GM19023 (cell line): ENCODE results near the gene TNMD.

Experiments
- ATAC-seq: cut with Tn5 transposase; IDR thresholded peaks from one replicate; pipeline ENCODE4 v1.9.1; 2021; ENCODE audit warnings: mild to moderate bottlenecking, moderate library complexity; ENCODE audit not compliant: unreplicated experiment

Gene TNMD

DNA sequence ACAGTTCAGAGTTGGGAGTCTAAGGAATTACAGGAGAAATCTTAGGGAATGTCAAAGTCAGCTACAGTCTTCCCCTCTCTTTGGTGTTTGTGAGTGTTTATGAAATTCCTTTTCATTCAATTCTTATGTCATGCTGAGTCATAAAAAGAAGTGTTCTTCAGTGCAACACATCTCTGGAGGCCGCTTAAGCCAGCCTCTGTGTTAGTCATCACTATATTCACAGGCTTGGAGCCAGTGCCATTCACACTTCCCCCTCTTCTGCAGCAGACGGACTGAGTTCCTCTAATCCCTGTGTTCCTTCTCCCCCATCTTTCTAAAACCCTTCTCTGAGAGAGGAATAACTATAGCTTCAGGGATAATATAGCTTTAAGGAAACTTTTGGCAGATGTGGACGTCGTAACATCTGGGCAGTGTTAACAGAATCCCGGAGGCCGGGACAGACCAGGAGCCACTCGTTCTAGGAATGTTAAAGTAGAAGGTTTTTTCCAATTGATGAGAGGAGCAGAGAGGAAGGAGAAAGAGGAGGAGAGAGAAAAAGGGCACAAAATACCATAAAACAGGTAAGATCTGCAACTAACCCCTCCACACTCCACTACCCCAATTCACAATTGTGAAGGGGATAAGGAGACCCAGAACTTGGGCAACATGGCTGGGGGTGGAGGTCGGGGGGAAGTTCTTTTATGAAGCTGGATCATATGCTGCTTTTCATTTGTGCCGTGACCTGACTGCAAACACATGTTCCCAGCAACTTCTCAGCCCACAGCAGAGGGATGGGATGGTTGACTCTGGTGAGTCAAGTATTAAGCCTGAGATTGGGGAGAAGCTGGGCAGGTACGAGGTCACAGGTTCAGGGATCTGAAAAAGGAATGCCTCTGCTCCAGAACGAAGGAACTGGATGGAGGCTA lies 59.5 kb downstream of the TNMD start, which contains the start of gene SRPX2:
TSS of gene SRPX2 (plus strand) at position 244 of the 905 bp plus-strand sequence. CDS start 2,124 bp downstream, outside the sequence.
- no peak for ATAC-seq

DNA sequence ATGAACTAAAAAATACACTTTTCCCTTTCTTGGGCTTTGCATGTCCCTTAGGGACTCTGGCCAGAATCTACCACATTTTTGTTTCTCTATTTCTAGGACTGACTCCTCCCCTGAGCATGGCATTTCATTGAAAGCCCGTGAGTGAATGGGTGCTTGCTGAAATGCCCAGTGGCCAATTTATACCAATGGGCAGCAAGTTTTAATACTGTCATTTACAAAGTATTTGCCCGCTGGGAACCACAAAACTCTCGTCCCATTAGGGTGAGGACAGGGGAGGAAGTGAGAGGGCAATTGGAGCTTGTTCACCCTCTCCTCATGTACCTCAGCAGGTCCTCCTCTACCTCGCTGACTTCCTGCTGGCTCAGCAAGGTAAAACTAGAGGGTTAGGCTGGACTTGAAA lies 60.4 kb downstream of the TNMD start:
- no peak for ATAC-seq

DNA sequence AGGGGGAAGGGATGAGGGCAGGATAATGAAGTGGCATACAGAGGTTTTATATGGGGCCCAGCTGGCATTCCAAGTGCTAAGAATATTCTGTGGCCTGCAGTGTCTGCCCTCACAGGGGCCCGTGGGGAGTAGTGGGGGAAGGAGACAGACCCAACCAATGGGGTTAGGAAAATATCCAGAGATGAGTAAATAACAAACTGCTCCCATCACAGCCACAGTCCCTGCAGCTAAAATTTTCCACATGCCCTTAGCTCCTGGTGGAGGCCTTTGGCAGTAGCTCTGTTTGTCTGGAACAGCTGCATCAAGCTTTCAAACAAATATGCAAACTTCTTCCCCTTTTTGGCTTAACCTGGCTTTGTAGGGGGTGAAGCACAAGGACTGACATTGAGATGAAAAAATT lies 62.4 kb downstream of the TNMD start:
- no peak for ATAC-seq

DNA sequence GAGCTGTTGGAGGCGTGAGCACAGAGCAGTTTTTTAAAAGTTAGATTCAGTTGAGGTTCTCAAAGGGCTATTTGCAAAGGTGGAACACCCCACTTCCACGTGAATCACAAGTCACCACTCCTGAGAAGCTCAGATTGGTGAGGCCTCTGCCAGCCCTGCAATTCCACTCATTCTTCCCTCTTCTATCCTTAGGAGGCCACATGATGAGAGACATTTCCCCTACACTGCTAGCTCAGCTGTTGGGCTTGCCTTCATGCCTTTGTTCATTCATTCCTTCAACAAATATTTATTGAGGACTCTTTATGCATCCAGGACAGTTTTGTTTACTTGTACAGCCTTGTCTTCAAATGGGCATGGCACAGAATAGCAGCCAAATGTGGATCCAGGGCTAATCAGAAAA lies 63.0 kb downstream of the TNMD start:
- ATAC-seq, result no peak

DNA sequence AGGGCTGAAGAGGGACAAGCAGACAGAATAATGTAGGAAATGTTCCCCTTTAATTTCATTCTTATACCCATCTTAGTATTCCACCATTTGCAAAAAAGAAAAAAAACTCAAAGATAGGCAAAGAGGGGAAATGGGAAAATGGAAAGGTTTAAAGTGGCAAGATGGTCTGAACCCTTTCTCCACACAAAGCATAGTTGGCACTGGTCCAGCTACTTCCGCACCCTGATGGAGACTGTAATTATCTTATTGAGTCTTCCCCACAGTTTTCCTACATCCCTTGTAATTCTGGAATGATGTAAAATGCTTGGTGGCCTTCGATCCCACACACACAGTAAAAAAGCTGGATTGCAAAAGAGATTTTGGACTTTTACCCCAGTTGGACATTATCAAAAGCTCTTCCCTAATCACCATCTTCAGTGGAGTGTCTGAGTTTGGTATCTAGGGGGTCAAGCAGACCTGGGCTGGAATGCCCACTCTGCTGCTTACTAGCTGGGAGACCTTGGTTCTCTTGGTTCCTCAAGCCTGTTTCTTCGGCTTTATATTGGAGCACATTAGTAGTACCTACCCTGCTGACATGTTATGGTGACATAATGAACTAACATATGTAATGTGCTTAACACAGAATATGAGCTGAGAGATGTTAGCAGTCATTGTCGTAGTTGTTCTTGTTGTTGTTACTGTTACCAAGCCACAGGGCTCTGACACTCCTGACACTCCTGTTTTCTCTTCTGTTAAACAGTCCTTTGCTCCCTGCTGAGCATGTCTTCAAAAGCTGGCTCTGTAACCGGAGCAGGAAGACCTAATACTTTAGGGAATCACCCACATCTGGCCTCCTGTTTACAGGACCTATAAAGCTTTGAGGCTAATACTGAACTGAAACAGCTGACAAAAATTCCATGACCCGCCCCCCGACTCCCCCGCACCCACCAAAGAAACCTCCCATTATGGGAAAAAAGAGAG lies 64.0 kb downstream of the TNMD start:
- ATAC-seq, result no peak
